ENCODE data around the gene CBX4. TPM values are rescaled to one million over a fixed set of nuclear protein-coding genes. Genes with fewer than 3 reads are reported as not detected.
A peak's percentile ranks its signal among the peaks of the same experiment; 100 is the strongest.

CBX4 gene
- total and polyA plus RNA-seq, 2 experiments from 2014 or later, result 1.4 to 4.6 TPM

DNA sequence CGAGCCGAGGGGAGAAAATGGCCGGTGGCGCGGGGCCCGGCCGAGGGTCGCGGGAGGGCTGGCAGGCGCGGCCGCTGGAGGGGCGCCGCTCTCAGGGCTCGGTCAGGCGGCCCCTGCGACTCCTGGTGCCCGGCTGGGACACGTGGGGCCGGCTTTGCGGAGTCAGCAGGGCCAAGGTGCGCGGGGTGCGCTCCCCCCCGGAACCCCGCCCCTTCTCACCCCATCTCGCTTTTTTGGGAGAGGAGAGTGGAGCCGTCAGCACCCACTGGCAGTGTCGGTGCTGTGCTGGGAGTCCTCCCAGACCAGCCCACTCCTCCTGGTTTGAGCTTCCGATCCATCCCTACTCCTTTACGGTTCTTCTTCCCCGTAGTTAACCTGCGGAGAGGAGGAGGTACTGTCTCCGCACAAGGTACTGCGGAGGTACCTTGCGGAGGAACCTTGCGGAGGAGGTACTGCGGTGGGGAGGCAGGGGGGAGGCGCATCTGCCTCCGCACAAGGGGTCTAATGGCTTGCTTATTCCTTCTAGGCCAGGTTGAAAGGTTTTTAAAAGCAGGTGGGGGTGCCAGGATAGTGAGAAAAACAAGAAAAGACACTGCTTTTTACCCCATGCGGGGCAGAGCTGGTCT is 23.3 kb downstream of the CBX4 start:
- Histone ChIP-seq H3K4me3 (peak overlapping the region; percentile 46; the same call in 1 of the 2 replicates), H3K27ac (ENCODE audit: low read depth) (no peak overlapping the region), H3K4me2 (peak overlapping the region; percentile 74), H3F3A (replicated peaks; ENCODE audit: low read depth) (peaks cover 24% of the 10 kb centered on the region), H3K9me2 (ENCODE audit: insufficient read depth) (no peaks in the 10 kb centered on the region), H2AFZ (no peak overlapping the region), H3K4me1 (ENCODE audit: insufficient read depth) (peaks cover 17% of the 10 kb centered on the region), H4K20me1 (replicated peaks; ENCODE audit: insufficient read depth) (peaks cover 9% of the 10 kb centered on the region; the same call in 1 of the 2 replicates), H3K27me3 (ENCODE audit: insufficient read depth) (peaks cover 97% of the 10 kb centered on the region), H3K79me2 (replicated peaks; ENCODE audit: insufficient read depth) (no peaks in the 10 kb centered on the region), H3K36me3 (ENCODE audit: insufficient read depth) (no peaks in the 10 kb centered on the region)
- ATAC-seq (peak; percentile 10), DNase-seq (ENCODE audit: low spot score) (no peak)
- Mint-ChIP-seq H3K4me3 (peak overlapping the region; percentile 69), H3K27me3 (ENCODE audit: insufficient read depth, low read depth, poor library complexity) (peaks cover 91% of the 10 kb centered on the region), H3K27ac (no peak overlapping the region), H3K36me3 (ENCODE audit: low read depth) (peaks cover 4% of the 10 kb centered on the region; the same call in 1 of the 3 replicates), H3K4me1 (peaks cover 20% of the 10 kb centered on the region), H3K9me3 (peaks cover 6% of the 10 kb centered on the region; the same call in 1 of the 3 replicates)
- no peak for TF ChIP-seq ZNF114 (CRISPR knock-in tag; IDR thresholded peaks at IDR 0.05)
- peak; percentile 91 for TF ChIP-seq EZH2 (IDR thresholded peaks at IDR 0.05; ENCODE audit: low read depth, unreplicated experiment)

- H3K4me3 ChIP-seq, result peak overlapping the region; percentile 46
- H4K20me1 ChIP-seq (replicated peaks; ENCODE audit: insufficient read depth), result peaks cover 9% of the 10 kb centered on the region; the same call in 1 of the 2 replicates
- Mint-ChIP-seq H3K27ac (no peak overlapping the region), H3K4me1 (peaks cover 23% of the 10 kb centered on the region), H3K36me3 (ENCODE audit: low read depth) (peaks cover 4% of the 10 kb centered on the region; the same call in 1 of the 3 replicates), H3K9me3 (peaks cover 6% of the 10 kb centered on the region; the same call in 1 of the 3 replicates), H3K27me3 (ENCODE audit: insufficient read depth, low read depth, poor library complexity) (peaks cover 92% of the 10 kb centered on the region), H3K4me3 (no peak overlapping the region)
- peak; percentile 92 for TF ChIP-seq EZH2 (IDR thresholded peaks at IDR 0.05; ENCODE audit: low read depth, unreplicated experiment)
- TF ChIP-seq, protein P1, sequence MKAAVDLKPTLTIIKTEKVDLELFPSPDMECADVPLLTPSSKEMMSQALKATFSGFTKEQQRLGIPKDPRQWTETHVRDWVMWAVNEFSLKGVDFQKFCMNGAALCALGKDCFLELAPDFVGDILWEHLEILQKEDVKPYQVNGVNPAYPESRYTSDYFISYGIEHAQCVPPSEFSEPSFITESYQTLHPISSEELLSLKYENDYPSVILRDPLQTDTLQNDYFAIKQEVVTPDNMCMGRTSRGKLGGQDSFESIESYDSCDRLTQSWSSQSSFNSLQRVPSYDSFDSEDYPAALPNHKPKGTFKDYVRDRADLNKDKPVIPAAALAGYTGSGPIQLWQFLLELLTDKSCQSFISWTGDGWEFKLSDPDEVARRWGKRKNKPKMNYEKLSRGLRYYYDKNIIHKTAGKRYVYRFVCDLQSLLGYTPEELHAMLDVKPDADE (IDR thresholded peaks at IDR 0.05), result no peak
- peaks cover 26% of the 10 kb centered on the region for H3F3A ChIP-seq (replicated peaks; ENCODE audit: low read depth)
- H3K4me2 ChIP-seq, result peak overlapping the region; percentile 74
- no peaks in the 10 kb centered on the region for H3K36me3 ChIP-seq (ENCODE audit: insufficient read depth)
- DNase-seq (ENCODE audit: low spot score), result peak; percentile 60
- H3K4me1 ChIP-seq (ENCODE audit: insufficient read depth), result peaks cover 20% of the 10 kb centered on the region
- peak; percentile 12 for ATAC-seq
- no peak overlapping the region for H2AFZ ChIP-seq
- no peaks in the 10 kb centered on the region for H3K9me2 ChIP-seq (ENCODE audit: insufficient read depth)
- peaks cover 97% of the 10 kb centered on the region for H3K27me3 ChIP-seq (ENCODE audit: insufficient read depth)
- no peaks in the 10 kb centered on the region for H3K79me2 ChIP-seq (replicated peaks; ENCODE audit: insufficient read depth)
- no peak overlapping the region for H3K27ac ChIP-seq (ENCODE audit: low read depth)
These were observed 24.0 kb downstream of the CBX4 start for GRCh38 chr17:79814974-79815835.

GRCh38 chr17:79814127-79814973 is 24.9 kb downstream of the CBX4 start:
- H3K36me3 ChIP-seq (ENCODE audit: insufficient read depth), result no peaks in the 10 kb centered on the region
- H3K4me3 Mint-ChIP-seq, result peak overlapping the region; percentile 62
- H3F3A ChIP-seq (replicated peaks; ENCODE audit: low read depth), result peaks cover 27% of the 10 kb centered on the region
- H4K20me1 ChIP-seq (replicated peaks; ENCODE audit: insufficient read depth), result peaks cover 9% of the 10 kb centered on the region; the same call in 1 of the 2 replicates
- peak overlapping the region; percentile 74 for H3K4me2 ChIP-seq
- no peaks in the 10 kb centered on the region for H3K79me2 ChIP-seq (replicated peaks; ENCODE audit: insufficient read depth)
- H3K9me3 Mint-ChIP-seq, result peaks cover 6% of the 10 kb centered on the region; the same call in 1 of the 3 replicates
- peaks cover 90% of the 10 kb centered on the region for H3K27me3 Mint-ChIP-seq (ENCODE audit: insufficient read depth, low read depth, poor library complexity)
- peaks cover 94% of the 10 kb centered on the region for H3K27me3 ChIP-seq (ENCODE audit: insufficient read depth)
- ATAC-seq (peak; percentile 5), DNase-seq (ENCODE audit: low spot score) (peak; percentile 69)
- no peak overlapping the region for H3K27ac ChIP-seq (ENCODE audit: low read depth)
- H3K4me1 ChIP-seq (ENCODE audit: insufficient read depth), result peaks cover 21% of the 10 kb centered on the region
- H3K9me2 ChIP-seq (ENCODE audit: insufficient read depth), result no peaks in the 10 kb centered on the region
- H3K27ac Mint-ChIP-seq, result no peak overlapping the region
- H3K36me3 Mint-ChIP-seq (ENCODE audit: low read depth), result peaks cover 4% of the 10 kb centered on the region; the same call in 1 of the 3 replicates
- no peak overlapping the region for H2AFZ ChIP-seq
- H3K4me1 Mint-ChIP-seq, result peaks cover 23% of the 10 kb centered on the region
- peak overlapping the region; percentile 46 for H3K4me3 ChIP-seq
- TF ChIP-seq, protein P1 (IDR thresholded peaks at IDR 0.05), result peak; percentile 32; the same call in 1 of the 2 replicates
- peak; percentile 90 for TF ChIP-seq EZH2 (IDR thresholded peaks at IDR 0.05; ENCODE audit: low read depth, unreplicated experiment)
- TF ChIP-seq CTCF (conservative IDR thresholded peaks at IDR 0.05; ENCODE audit: low read depth in 2 of 2), result no peak

Measured in GM23338 (cell line).